HG03159 (cell line): ENCODE data around the gene LAMA5.

ENCODE experiments used
- ATAC-seq: cut with Tn5 transposase; IDR thresholded peaks from one replicate; pipeline ENCODE4 v1.9.1; 2021; ENCODE audit warnings: mild to moderate bottlenecking, moderate library complexity; ENCODE audit not compliant: unreplicated experiment

Gene LAMA5

DNA sequence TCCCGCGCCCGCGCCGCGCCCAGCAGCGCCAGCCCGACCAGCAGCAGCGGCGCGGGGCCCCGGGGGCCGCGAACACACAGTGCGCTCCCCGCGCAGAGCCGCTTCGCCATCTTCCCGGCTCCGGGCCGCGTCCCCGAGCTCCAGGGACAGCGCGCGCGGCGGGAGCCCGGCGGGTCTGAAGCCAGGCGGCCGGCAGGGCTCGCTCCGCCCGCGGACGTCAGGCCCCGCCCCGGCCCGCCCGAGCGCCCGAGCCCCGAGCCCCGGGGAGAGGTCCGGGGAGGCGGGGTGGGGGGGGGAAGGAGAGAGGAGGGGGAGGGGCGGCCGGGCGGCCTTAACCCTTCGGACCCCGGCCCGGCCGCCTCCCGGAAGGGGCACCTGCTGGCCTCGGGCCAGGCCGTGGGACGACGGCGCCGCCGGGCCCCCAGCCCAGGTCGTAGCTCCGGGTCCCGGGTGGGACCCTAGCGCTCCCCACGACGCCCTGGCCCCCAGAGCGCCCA is at the start of gene LAMA5:
Gene LAMA5, minus strand, starts transcription at position 177 of the 497 bp plus-strand sequence. Its CDS starts 67 bp downstream, at position 110.
- no peak for ATAC-seq

- no peak for ATAC-seq
Observed at GRCh38 chr20:62415354-62416111, 48.4 kb upstream of the LAMA5 start.

GRCh38 chr20:62413896-62414481 is 46.9 kb upstream of the LAMA5 start:
- ATAC-seq = no peak

GRCh38 chr20:62413025-62413570 is 46.0 kb upstream of the LAMA5 start:
- no peak for ATAC-seq

DNA sequence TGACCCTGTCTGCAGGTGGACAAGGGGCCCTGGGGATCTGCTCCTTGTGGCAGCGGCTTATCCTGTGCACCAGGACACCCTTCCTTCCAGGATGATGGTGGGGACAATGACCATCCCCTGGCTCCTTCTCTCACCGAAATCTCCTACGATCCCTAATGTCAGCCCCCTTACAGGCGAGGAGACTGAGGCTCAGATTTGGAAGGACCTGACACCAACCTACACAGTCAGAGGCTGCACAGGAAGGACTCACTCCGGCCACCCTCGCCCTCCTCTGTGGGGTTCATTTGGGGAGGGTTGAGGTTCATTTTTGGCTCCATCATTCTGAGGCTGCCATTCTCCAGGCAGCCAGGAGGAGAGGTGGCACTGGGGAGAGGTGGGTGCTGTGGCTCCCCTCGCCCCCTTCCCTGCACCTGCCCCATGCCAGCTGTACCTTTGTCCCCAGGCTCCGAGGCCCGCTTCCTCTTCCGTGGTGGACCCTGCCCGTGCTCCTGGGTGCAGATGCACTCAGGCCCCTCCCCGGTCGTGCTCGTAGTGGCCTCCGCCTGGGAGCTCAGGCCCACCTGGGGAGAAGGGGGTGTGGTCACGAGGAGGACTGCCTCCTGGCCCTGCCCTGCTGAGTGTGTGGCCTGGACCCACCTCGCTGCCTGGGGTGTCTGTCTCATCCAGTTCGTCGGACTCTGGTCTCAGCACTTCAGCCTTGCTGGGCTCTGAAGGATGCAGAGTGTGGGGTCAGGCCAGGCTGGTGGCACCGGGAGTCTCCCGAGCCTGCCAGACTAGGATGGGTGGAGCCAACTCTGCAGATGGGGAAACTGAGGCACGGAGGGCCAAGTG is 45.3 kb upstream of the LAMA5 start:
- ATAC-seq = no peak

- ATAC-seq = no peak
Observed at GRCh38 chr20:62411479-62412193, 44.5 kb upstream of the LAMA5 start.

DNA sequence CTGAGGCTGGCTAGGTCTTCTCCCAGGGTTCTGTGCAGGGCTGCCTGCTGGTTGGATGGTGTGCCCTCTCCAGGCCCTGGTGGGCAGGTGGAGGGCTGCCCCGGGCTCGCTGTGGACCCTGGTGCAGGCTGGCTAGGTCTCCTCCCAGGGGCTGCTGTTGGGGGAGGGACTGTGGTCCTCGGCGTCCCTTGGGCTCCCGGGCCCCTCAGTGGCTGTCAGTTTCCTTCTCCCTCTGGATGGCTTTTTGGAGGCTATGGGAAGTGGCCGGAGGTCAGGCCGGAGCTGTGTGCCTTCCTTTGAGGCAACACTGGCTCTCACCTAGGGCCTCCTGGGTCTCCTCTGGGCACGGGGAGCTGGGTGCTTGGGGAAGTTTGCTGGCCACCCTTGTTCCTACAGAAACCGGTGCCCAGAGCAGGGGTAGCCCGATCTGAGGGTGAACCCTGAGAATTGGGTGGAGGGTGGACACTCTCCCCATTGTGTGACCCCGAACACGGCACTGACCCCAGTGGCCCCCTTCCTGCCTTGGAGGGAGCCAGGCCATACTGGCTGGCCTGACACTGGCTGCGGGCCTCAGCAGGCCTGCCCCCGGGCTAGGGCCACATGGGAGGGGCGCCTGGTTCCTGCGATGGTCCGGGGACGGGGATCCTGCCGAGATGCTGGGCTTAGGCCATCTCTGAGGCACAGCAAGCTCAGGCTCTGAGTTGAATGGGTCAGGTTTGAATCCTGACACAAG is 43.8 kb upstream of the LAMA5 start:
- no peak for ATAC-seq

DNA sequence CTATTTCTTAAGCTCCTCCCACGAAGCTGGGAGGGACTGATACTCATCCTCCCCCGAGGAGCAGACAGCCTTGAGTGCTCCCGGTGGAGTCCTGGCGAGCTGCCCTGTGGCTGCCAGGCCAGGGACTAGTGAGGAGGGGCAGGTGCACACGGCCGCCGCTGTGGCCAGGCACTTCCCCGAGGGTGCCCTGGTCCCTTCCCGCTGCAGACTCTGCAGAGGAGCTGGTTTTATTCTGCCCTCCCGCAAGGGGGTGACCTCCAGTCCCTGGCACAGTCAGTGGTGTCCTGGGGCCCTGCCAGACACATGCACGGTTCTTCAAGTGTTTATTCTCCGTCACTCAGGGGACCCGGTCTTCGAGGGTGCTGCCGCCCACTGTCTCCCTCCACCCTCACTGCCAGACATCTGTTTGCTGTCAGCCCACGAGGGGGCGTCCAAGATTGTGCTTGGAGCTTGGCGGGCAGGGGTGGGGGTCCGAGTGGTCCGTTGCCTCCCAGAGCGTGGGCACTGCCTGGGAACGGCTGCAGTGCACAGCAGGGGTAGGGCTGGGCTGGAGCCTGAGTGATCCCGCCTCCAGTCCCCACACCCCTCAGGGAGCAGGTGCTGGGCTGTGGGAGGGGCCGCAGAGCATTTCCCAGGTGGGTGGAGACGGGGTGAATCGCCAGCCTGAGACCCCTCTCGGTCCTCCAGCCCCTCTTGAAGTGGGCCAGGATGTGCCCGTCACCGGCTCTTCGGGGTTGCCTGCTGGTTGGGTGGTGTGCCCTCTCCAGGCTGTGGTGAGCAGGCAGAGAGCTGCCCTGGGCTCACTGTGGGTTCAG is 43.0 kb upstream of the LAMA5 start:
- no peak for ATAC-seq

GRCh38 chr20:62409086-62409853 is 42.2 kb upstream of the LAMA5 start:
- no peak for ATAC-seq

GRCh38 chr20:62408640-62409039 is 41.5 kb upstream of the LAMA5 start:
- no peak for ATAC-seq

DNA sequence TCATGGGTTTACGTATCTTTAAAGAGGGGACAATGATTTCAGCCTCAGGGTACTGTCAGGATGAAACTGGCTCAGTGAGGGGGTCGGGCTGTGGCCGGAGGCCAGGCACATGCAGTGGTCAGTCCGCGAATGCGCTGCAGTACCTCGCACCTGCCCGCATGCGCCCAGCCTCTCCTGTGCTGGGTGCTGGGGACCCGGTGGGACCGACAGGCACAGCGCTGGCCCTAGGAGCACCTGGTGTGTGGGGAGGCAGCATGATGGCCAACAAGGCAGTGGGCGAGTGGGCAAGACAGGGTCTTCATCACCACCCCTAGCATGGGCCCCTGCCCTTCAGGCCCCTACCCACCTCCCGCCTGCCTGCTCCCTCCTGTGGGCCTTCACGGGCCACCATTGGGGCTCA is 40.9 kb upstream of the LAMA5 start:
- ATAC-seq = no peak

- peak; percentile 79 for ATAC-seq
Observed at GRCh38 chr20:62407221-62407992, 40.3 kb upstream of the LAMA5 start, which contains the start of gene CABLES2. TSS of gene CABLES2 (minus strand) at chr20:62407285. CDS start at chr20:62407276, 9 bp downstream.

- ATAC-seq = peak; percentile 4
Observed at GRCh38 chr20:62406635-62407176, 39.6 kb upstream of the LAMA5 start.

DNA sequence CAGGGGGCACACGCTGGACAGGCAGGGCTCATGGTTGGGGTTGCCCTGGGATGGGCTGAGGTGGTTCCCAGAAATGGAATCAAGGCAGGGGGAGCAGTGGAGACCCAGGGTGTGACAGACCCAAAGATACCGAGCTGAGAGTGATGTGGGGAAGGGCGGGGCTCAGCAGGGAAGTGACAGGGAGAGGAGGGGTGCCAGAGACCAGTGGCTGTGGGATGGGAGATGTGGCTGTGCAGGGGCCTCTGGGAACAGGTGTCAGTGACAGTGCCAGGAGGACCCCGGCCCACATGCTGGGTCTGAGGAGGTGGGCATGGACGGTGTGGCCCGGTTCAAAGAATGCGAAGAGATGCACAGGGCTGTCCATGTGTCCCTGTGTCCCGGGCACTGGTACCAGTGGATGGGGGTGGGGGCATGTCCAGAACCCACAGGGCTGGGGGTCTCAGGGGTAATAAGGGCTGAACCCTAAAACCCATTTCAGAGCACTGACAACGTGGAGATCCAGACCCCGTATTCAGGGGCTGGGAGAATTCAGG is 38.9 kb upstream of the LAMA5 start:
- ATAC-seq = no peak

DNA sequence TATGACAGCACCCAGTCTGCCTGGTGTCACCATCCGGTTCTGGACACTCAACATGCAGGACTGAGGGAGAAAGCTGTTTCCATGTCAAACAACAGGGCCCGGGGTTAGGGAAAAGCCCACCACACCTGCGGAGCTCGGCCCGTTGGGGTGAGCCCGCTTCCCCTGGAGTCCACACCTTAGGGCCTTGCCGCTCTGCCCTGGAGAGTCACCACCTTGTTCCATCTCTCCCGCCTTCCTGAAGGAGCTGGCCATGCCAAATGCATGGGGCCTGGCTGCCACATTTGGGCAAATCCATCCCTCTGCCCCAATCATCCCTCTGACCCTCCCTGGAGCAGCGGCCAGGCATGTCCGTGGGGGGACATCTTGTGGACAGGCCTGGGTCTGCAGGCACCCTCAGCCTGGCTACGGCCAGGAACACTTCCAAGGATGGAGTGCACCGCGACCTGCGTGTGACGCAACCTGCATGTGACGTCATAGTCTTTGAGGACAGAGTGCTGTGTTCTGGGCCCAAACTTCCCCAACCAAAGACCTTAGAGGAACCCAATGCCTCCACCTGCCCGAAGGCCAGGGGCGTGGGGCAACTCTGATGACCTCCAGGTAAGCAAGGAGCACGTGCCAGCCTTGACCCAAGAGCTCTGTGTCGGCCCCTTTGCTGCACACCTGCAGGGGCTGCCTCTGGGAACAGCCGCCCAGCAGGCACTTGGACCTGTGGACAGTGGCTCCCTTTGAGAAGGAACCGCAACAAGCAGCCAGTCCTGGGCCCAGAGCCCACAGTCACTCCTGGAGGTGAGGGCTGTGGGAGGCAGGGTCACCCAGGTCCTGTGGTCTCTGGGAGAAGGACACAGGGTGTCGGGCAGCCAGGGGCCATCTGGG is 38.2 kb upstream of the LAMA5 start:
- no peak for ATAC-seq

GRCh38 chr20:62404761-62405107 is 37.6 kb upstream of the LAMA5 start:
- ATAC-seq = no peak
